H9 (cell line): ENCODE results near the gene ANKS1B. TPM values are rescaled to one million over a fixed set of nuclear protein-coding genes. Genes with fewer than 3 reads are reported as not detected.

Experiments used
- DNase-seq: peaks from one replicate; pipeline ENCODE4 v3.0.0-alpha.2; 2017
- H2AFZ ChIP-seq: one replicate; pipeline ENCODE4 v1.6.1; 2013; ENCODE audit warnings: mild to moderate bottlenecking, low read length, control low read depth, moderate library complexity
- H2AK5ac ChIP-seq: 2 replicates; pipeline ENCODE4 v1.6.1; 2013; ENCODE audit warnings: low read length, control low read depth, mixed read lengths; ENCODE audit not compliant: insufficient read length
- H2BK120ac ChIP-seq: one replicate; pipeline ENCODE4 v1.6.1; 2013; ENCODE audit warnings: low read depth, mild to moderate bottlenecking, low read length, control low read depth, inconsistent platforms; ENCODE audit not compliant: poor library complexity, severe bottlenecking
- H2BK12ac ChIP-seq: 2 replicates; pipeline ENCODE4 v1.6.1; 2013; ENCODE audit warnings: low read length, control low read depth, mixed read lengths, low read depth; ENCODE audit not compliant: insufficient read length
- H2BK15ac ChIP-seq: 2 replicates; pipeline ENCODE4 v1.6.1; 2013; ENCODE audit warnings: low read depth, low read length, control low read depth
- H2BK20ac ChIP-seq: one replicate; pipeline ENCODE4 v1.6.1; 2013; ENCODE audit warnings: low read depth, mild to moderate bottlenecking, low read length, control low read depth, inconsistent platforms; ENCODE audit not compliant: poor library complexity, severe bottlenecking
- H2BK5ac ChIP-seq: 2 replicates; pipeline ENCODE4 v1.6.1; 2013; ENCODE audit warnings: low read length, control low read depth, mixed read lengths; ENCODE audit not compliant: insufficient read length
- H3K14ac ChIP-seq: 2 replicates; pipeline ENCODE4 v1.6.1; 2013; ENCODE audit warnings: low read length, control low read depth; ENCODE audit not compliant: insufficient read depth
- H3K18ac ChIP-seq: 2 replicates; pipeline ENCODE4 v1.6.1; 2013; ENCODE audit warnings: low read depth, mild to moderate bottlenecking, mixed read lengths, low read length, control low read depth; ENCODE audit not compliant: insufficient read length
- H3K23ac ChIP-seq: 2 replicates; pipeline ENCODE4 v1.6.1; 2013; ENCODE audit warnings: low read length, control low read depth, mixed read lengths, low read depth; ENCODE audit not compliant: insufficient read length
- H3K23me2 ChIP-seq: 2 replicates; pipeline ENCODE4 v1.6.1; 2013; ENCODE audit warnings: low read depth, mild to moderate bottlenecking, mixed read lengths, low read length, control low read depth; ENCODE audit not compliant: insufficient read length, poor library complexity, severe bottlenecking
- H3K27ac ChIP-seq: 2 replicates; pipeline ENCODE4 v1.5.1; 2013; ENCODE audit warnings: low read length, control low read depth, mixed read lengths, low read depth; ENCODE audit not compliant: insufficient read length
- H3K27me3 ChIP-seq: 2 replicates; pipeline ENCODE4 v1.6.1; 2013; ENCODE audit warnings: low read length, control low read depth, inconsistent platforms; ENCODE audit not compliant: insufficient read depth
- H3K4ac ChIP-seq: 2 replicates; pipeline ENCODE4 v1.6.1; 2013; ENCODE audit warnings: low read depth, mild to moderate bottlenecking, control low read depth, inconsistent platforms, low read length, moderate library complexity
- H3K4me1 ChIP-seq: 2 replicates; pipeline ENCODE4 v1.6.1; 2013; ENCODE audit warnings: low read length, control low read depth, inconsistent platforms; ENCODE audit not compliant: insufficient read depth
- H3K4me2 ChIP-seq: 2 replicates; pipeline ENCODE4 v1.6.1; 2013; ENCODE audit warnings: low read length, control low read depth, mixed read lengths; ENCODE audit not compliant: insufficient read length, insufficient read depth
- H3K56ac ChIP-seq: 2 replicates; pipeline ENCODE4 v1.6.1; 2013; ENCODE audit warnings: low read depth, mild to moderate bottlenecking, mixed read lengths, low read length, control low read depth; ENCODE audit not compliant: insufficient read length
- H3K79me1 ChIP-seq: 2 replicates; pipeline ENCODE4 v1.6.1; 2013; ENCODE audit warnings: low read depth, mild to moderate bottlenecking, moderate library complexity, low read length, control low read depth, inconsistent platforms; ENCODE audit not compliant: insufficient read depth, poor library complexity, severe bottlenecking
- H3K79me2 ChIP-seq: 2 replicates; pipeline ENCODE4 v1.6.1; 2013; ENCODE audit warnings: low read length, control low read depth, inconsistent platforms; ENCODE audit not compliant: insufficient read depth
- H3K9ac ChIP-seq: 2 replicates; pipeline ENCODE4 v1.6.1; 2013; ENCODE audit warnings: low read length, control low read depth, mixed read lengths; ENCODE audit not compliant: insufficient read length; ENCODE audit errors: extremely low read depth
- H3K9me3 ChIP-seq: one replicate; pipeline ENCODE4 v1.6.1; 2013; ENCODE audit warnings: low read depth, low read length, inconsistent platforms; ENCODE audit not compliant: control insufficient read depth
- H3T11ph ChIP-seq: one replicate; pipeline ENCODE4 v1.6.1; 2013; ENCODE audit warnings: mild to moderate bottlenecking, low read length, control low read depth, inconsistent platforms
- H4K20me1 ChIP-seq: one replicate; pipeline ENCODE4 v1.6.1; 2013; ENCODE audit not compliant: control insufficient read depth, insufficient read length, insufficient read depth
- H4K5ac ChIP-seq: 2 replicates; pipeline ENCODE4 v1.6.1; 2013; ENCODE audit warnings: low read depth, mild to moderate bottlenecking, mixed read lengths, low read length, control low read depth; ENCODE audit not compliant: insufficient read length
- H4K8ac ChIP-seq: replicated peaks from 2 replicates; pipeline ENCODE4 v1.6.1; 2013; ENCODE audit warnings: low read length, control low read depth, mixed read lengths, low read depth; ENCODE audit not compliant: insufficient read length
- H4K91ac ChIP-seq: 2 replicates; pipeline ENCODE4 v1.6.1; 2013; ENCODE audit warnings: low read depth, mild to moderate bottlenecking, moderate library complexity, mixed read lengths, low read length, control low read depth; ENCODE audit not compliant: insufficient read length
- H3K27ac Mint-ChIP-seq, 3 experiments: 2 replicates in 2 of 3; 3 replicates in 1 of 3; pipeline ENCODE4 v1.8.0; 2020 to 2021; ENCODE audit warnings: mixed read lengths in 3 of 3, mild to moderate bottlenecking in 1 of 3, moderate library complexity in 1 of 3
- H3K27me3 Mint-ChIP-seq: 2 replicates; pipeline ENCODE4 v1.8.0; 2021; ENCODE audit warnings: low read depth, mild to moderate bottlenecking, moderate library complexity, mixed read lengths
- H3K36me3 Mint-ChIP-seq, 3 experiments: 2 replicates in 2 of 3; 3 replicates in 1 of 3; pipeline ENCODE4 v1.8.0; 2020 to 2021; ENCODE audit warnings: low read depth in 3 of 3, mixed read lengths in 3 of 3; ENCODE audit not compliant: insufficient read depth in 1 of 3
- H3K4me1 Mint-ChIP-seq, 2 experiments: 2 replicates each; pipeline ENCODE4 v1.8.0; 2020; ENCODE audit warnings: mixed read lengths in 2 of 2
- H3K4me3 Mint-ChIP-seq, 2 experiments: 2 replicates in 1 of 2; 3 replicates in 1 of 2; pipeline ENCODE4 v1.8.0; 2020 to 2021; ENCODE audit warnings: mild to moderate bottlenecking in 2 of 2, mixed read lengths in 2 of 2, moderate library complexity in 1 of 2
- H3K9me3 Mint-ChIP-seq, 2 experiments: 2 replicates in 1 of 2; 3 replicates in 1 of 2; pipeline ENCODE4 v1.8.0; 2020; ENCODE audit warnings: mild to moderate bottlenecking in 2 of 2, mixed read lengths in 2 of 2, moderate library complexity in 1 of 2
- CTCF ChIP-seq: fragments of 200-600 bp; sonication (generic); conservative IDR thresholded peaks from 3 replicates; pipeline ENCODE4 v1.8.0; 2021; ENCODE audit warnings: antibody characterized with exemption, mild to moderate bottlenecking
- WGBS: extraction: QIAGEN DNeasy Blood & Tissue Kit; methylation state at CpG from one replicate; pipeline ENCODE4 v1.1.7; 2013; ENCODE audit warnings: missing lambda C conversion rate, low lambda C conversion rate, mixed read lengths; ENCODE audit not compliant: insufficient read length; ENCODE audit errors: extremely low coverage; 5-methylcytosine and 5-hydroxymethylcytosine counted together
- total RNA-seq: library from RNA; stranded (reverse); gene quantifications from 2 replicates; pipeline ENCODE4 v1.2.1, GENCODE V29; 2021

The ANKS1B gene
- total RNA-seq, 1 experiment from 2014 or later = 4.1 TPM

- Histone ChIP-seq H2BK15ac (no peak overlapping the region), H3K4me2 (no peak overlapping the region), H3K23ac (no peak overlapping the region), H2BK5ac (no peak overlapping the region), H3K23me2 (no peaks in the 10 kb centered on the region), H2AK5ac (no peak overlapping the region), H3K9ac (no peak overlapping the region), H4K8ac (no peak overlapping the region), H3K56ac (no peak overlapping the region), H4K20me1 (no peaks in the 10 kb centered on the region), H3K27me3 (no peaks in the 10 kb centered on the region), H3K4me1 (peaks cover 8% of the 10 kb centered on the region; the same call in 1 of the 2 replicates), H3K9me3 (no peaks in the 10 kb centered on the region), H2BK120ac (no peak overlapping the region), H3T11ph (no peak overlapping the region), H3K79me2 (no peaks in the 10 kb centered on the region), H2AFZ (no peak overlapping the region), H4K5ac (no peak overlapping the region), H3K4ac (no peak overlapping the region), H2BK20ac (no peak overlapping the region), H3K79me1 (no peaks in the 10 kb centered on the region), H4K91ac (no peak overlapping the region), H3K18ac (no peak overlapping the region), H2BK12ac (no peak overlapping the region), H3K14ac (no peak overlapping the region), H3K27ac (no peak overlapping the region)
- Mint-ChIP-seq H3K4me3 (no peak overlapping the region), H3K27me3 (no peaks in the 10 kb centered on the region), H3K27ac (peak overlapping the region in 2 of 3 experiments; percentile 36 to 41; a peak in 4 of 7 replicates), H3K4me1 (peaks cover 17 to 18% of the 10 kb centered on the region in 2 experiments), H3K9me3 (no peaks in the 10 kb centered on the region), H3K36me3 (no peaks in the 10 kb centered on the region)
- no CpG with 5 or more reads among the region's 5 CpGs for WGBS
- TF ChIP-seq CTCF = no peak
- DNase-seq = no peak
These were observed 897.5 kb downstream of the ANKS1B start for GRCh38 chr12:99087278-99087677.
